Mononuclear cell (primary cell): Measurements from ENCODE around the gene ST6GALNAC5. TPM values are rescaled to one million over a fixed set of nuclear protein-coding genes. Genes with fewer than 3 reads are reported as not detected.

ENCODE experiments used
- H3K27me3 ChIP-seq: 2 replicates; pipeline ENCODE4 v1.6.0; 2011; ENCODE audit warnings: low read length, control low read depth; ENCODE audit not compliant: insufficient read depth
- H3K4me1 ChIP-seq: 2 replicates; pipeline ENCODE4 v1.5.1; 2011; ENCODE audit warnings: mild to moderate bottlenecking, low read length, control low read depth; ENCODE audit not compliant: insufficient read depth
- H3K4me3 ChIP-seq: 2 replicates; pipeline ENCODE4 v1.5.1; 2011; ENCODE audit warnings: mild to moderate bottlenecking, low read length, moderate library complexity
- H3K9me3 ChIP-seq: 2 replicates; pipeline ENCODE4 v1.5.1; 2011; ENCODE audit warnings: low read depth, mild to moderate bottlenecking, control low read depth, low read length
- total RNA-seq: library from RNA; depleted of rRNA; stranded (reverse); fragments of >200 nt; gene quantifications from one replicate; pipeline ENCODE4 v1.2.3, GENCODE V29; 2012

The ST6GALNAC5 gene
- total RNA-seq, 1 donor, result not detected

- Histone ChIP-seq H3K4me3 (no peak overlapping the region), H3K9me3 (no peaks in the 10 kb centered on the region), H3K4me1 (no peaks in the 10 kb centered on the region), H3K27me3 (no peaks in the 10 kb centered on the region)
Measured at GRCh38 chr1:77027847-77028246, 160.6 kb downstream of the ST6GALNAC5 start.

- Histone ChIP-seq H3K4me1 (no peaks in the 10 kb centered on the region), H3K4me3 (no peak overlapping the region), H3K27me3 (no peaks in the 10 kb centered on the region), H3K9me3 (no peaks in the 10 kb centered on the region)
Measured at GRCh38 chr1:77030401-77031105, 163.3 kb downstream of the ST6GALNAC5 start.

GRCh38 chr1:77031106-77031662, 163.9 kb downstream of the ST6GALNAC5 start:
- Histone ChIP-seq H3K27me3 (no peaks in the 10 kb centered on the region), H3K4me1 (no peaks in the 10 kb centered on the region), H3K4me3 (no peak overlapping the region), H3K9me3 (no peaks in the 10 kb centered on the region)

- H3K9me3 ChIP-seq, result no peaks in the 10 kb centered on the region
- no peak overlapping the region for H3K4me3 ChIP-seq
- no peaks in the 10 kb centered on the region for H3K27me3 ChIP-seq
- H3K4me1 ChIP-seq, result no peaks in the 10 kb centered on the region
Measured at GRCh38 chr1:77036560-77036959, 169.3 kb downstream of the ST6GALNAC5 start.

- no peaks in the 10 kb centered on the region for H3K9me3 ChIP-seq
- H3K27me3 ChIP-seq, result no peaks in the 10 kb centered on the region
- H3K4me3 ChIP-seq, result no peak overlapping the region
- H3K4me1 ChIP-seq, result no peaks in the 10 kb centered on the region
Measured at GRCh38 chr1:77037038-77037437, 169.8 kb downstream of the ST6GALNAC5 start.

GRCh38 chr1:77038000-77038399, 170.7 kb downstream of the ST6GALNAC5 start:
- Histone ChIP-seq H3K9me3 (no peaks in the 10 kb centered on the region), H3K4me1 (no peaks in the 10 kb centered on the region), H3K27me3 (no peaks in the 10 kb centered on the region), H3K4me3 (no peak overlapping the region)

- Histone ChIP-seq H3K9me3 (no peaks in the 10 kb centered on the region), H3K4me3 (no peak overlapping the region), H3K4me1 (no peaks in the 10 kb centered on the region), H3K27me3 (no peaks in the 10 kb centered on the region)
Measured at GRCh38 chr1:77039111-77039510, 171.8 kb downstream of the ST6GALNAC5 start.

- Histone ChIP-seq H3K27me3 (no peaks in the 10 kb centered on the region), H3K4me3 (no peak overlapping the region), H3K9me3 (no peaks in the 10 kb centered on the region), H3K4me1 (no peaks in the 10 kb centered on the region)
Measured at GRCh38 chr1:77039739-77040138, 172.5 kb downstream of the ST6GALNAC5 start.

- H3K4me1 ChIP-seq, result no peaks in the 10 kb centered on the region
- no peaks in the 10 kb centered on the region for H3K27me3 ChIP-seq
- no peak overlapping the region for H3K4me3 ChIP-seq
- no peaks in the 10 kb centered on the region for H3K9me3 ChIP-seq
Measured at GRCh38 chr1:77040826-77041225, 173.5 kb downstream of the ST6GALNAC5 start.

GRCh38 chr1:77044133-77044849, 177.0 kb downstream of the ST6GALNAC5 start:
- no peaks in the 10 kb centered on the region for H3K9me3 ChIP-seq
- H3K27me3 ChIP-seq, result no peaks in the 10 kb centered on the region
- H3K4me1 ChIP-seq, result peaks cover 10% of the 10 kb centered on the region
- no peak overlapping the region for H3K4me3 ChIP-seq

GRCh38 chr1:77047575-77047974, 180.3 kb downstream of the ST6GALNAC5 start:
- H3K27me3 ChIP-seq, result no peaks in the 10 kb centered on the region
- H3K4me3 ChIP-seq, result no peak overlapping the region
- H3K4me1 ChIP-seq, result peaks cover 10% of the 10 kb centered on the region
- no peaks in the 10 kb centered on the region for H3K9me3 ChIP-seq

- H3K4me1 ChIP-seq, result peaks cover 10% of the 10 kb centered on the region
- H3K9me3 ChIP-seq, result no peaks in the 10 kb centered on the region
- H3K4me3 ChIP-seq, result no peak overlapping the region
- no peaks in the 10 kb centered on the region for H3K27me3 ChIP-seq
Measured at GRCh38 chr1:77047978-77048614, 180.8 kb downstream of the ST6GALNAC5 start.

- Histone ChIP-seq H3K4me3 (no peak overlapping the region), H3K9me3 (no peaks in the 10 kb centered on the region), H3K27me3 (no peaks in the 10 kb centered on the region), H3K4me1 (peaks cover 10% of the 10 kb centered on the region)
Measured at GRCh38 chr1:77048615-77049005, 181.3 kb downstream of the ST6GALNAC5 start.

GRCh38 chr1:77051425-77051824, 184.1 kb downstream of the ST6GALNAC5 start:
- Histone ChIP-seq H3K4me1 (peaks cover 10% of the 10 kb centered on the region), H3K27me3 (no peaks in the 10 kb centered on the region), H3K9me3 (no peaks in the 10 kb centered on the region), H3K4me3 (no peak overlapping the region)

GRCh38 chr1:77056525-77056924, 189.2 kb downstream of the ST6GALNAC5 start:
- H3K9me3 ChIP-seq, result no peaks in the 10 kb centered on the region
- peaks cover 4% of the 10 kb centered on the region for H3K27me3 ChIP-seq
- peaks cover 4% of the 10 kb centered on the region for H3K4me1 ChIP-seq
- H3K4me3 ChIP-seq, result no peak overlapping the region
